Endothelial cell of umbilical vein (primary cell): ENCODE measurements around the gene TUBGCP3.

Source experiments
- MYC ChIP-seq: IDR thresholded peaks from one replicate; pipeline ENCODE4 v1.6.1; 2011; ENCODE audit warnings: mild to moderate bottlenecking, low read depth, low read length
- TF ChIP-seq, protein P1 (sequence below), 2 donors: IDR thresholded peaks; 1 replicate in 1 of 2; 2 replicates in 1 of 2; pipeline ENCODE4 v1.5.1; 2011; ENCODE audit warnings: low read length in 2 of 2, mild to moderate bottlenecking in 2 of 2, moderate library complexity in 2 of 2, control low read depth in 1 of 2, inconsistent platforms in 1 of 2, low read depth in 1 of 2; ENCODE audit not compliant: insufficient read depth in 1 of 2; ENCODE audit errors: extremely low read depth in 1 of 2
- TF ChIP-seq, protein P2 (sequence below): IDR thresholded peaks from 2 replicates; pipeline ENCODE4 v1.6.1; 2011; ENCODE audit not compliant: insufficient read depth, insufficient read length

DNA sequence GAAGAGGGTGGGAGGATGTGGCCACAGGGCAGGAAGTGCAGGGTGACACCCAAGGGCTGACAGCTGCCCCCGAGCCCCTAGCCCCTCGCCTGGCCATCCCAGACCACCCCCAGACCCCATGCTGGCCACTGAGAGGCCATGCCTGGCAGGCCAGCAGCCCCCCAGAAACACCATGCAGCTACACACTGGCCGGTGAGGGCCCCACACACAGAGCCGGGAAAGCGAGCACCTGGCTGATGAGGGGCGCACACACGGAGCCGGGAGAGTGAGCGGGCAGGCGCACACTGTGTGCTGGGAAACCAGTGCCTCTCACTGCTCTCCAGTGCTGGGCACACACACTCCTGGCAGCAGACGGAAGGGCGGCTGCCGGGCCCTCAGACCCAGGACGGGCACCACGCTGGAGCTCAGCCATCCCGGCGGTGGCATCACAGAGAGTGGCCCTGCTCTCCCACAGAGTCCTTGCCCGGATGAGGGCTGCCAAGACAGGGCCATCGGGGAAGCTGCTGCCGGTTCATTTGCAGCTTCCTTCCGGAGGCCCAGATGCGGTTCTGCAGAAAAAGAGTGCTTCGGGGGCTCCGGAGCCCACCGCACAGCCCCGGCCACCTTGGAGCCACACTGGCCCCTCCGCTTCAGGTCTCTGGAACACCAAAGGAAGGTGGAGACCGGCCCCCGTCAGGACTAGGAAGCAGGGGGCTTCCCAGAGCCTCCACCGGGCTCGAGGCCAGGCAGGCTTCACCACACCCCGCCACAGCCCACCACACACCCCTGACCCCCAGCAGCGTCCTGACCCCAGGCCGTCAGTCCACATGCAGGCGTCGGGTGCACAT is 135.4 kb downstream of the TUBGCP3 start:
- no peak for TF ChIP-seq MYC
- TF ChIP-seq, protein P1, sequence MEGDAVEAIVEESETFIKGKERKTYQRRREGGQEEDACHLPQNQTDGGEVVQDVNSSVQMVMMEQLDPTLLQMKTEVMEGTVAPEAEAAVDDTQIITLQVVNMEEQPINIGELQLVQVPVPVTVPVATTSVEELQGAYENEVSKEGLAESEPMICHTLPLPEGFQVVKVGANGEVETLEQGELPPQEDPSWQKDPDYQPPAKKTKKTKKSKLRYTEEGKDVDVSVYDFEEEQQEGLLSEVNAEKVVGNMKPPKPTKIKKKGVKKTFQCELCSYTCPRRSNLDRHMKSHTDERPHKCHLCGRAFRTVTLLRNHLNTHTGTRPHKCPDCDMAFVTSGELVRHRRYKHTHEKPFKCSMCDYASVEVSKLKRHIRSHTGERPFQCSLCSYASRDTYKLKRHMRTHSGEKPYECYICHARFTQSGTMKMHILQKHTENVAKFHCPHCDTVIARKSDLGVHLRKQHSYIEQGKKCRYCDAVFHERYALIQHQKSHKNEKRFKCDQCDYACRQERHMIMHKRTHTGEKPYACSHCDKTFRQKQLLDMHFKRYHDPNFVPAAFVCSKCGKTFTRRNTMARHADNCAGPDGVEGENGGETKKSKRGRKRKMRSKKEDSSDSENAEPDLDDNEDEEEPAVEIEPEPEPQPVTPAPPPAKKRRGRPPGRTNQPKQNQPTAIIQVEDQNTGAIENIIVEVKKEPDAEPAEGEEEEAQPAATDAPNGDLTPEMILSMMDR (IDR thresholded peaks at IDR 0.05; ENCODE audit: extremely low read depth in 1 of 2, insufficient read depth in 1 of 2, low read depth in 1 of 2, low read length in 2 of 2) = no peak
- TF ChIP-seq, protein P2, sequence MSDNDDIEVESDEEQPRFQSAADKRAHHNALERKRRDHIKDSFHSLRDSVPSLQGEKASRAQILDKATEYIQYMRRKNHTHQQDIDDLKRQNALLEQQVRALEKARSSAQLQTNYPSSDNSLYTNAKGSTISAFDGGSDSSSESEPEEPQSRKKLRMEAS = no peak
